Transverse colon (tissue), 4 donors: Measurements from ENCODE around the gene ANKS1A. TPM values are rescaled to one million over a fixed set of nuclear protein-coding genes. Genes with fewer than 3 reads are reported as not detected.
A peak's percentile ranks its signal among the peaks of the same experiment; 100 is the strongest.

Experiments used
- DNase-seq: peaks from one replicate; pipeline ENCODE4 v3.0.0-alpha.2; 2019
- H3K27ac ChIP-seq, 4 donors: fragments of 200-600 bp; sonication (generic); 2 replicates each; pipeline ENCODE4 v1.5.1; 2016 to 2018; ENCODE audit warnings: inconsistent platforms in 4 of 4
- H3K27me3 ChIP-seq: fragments of 200-600 bp; sonication (generic); 2 replicates; pipeline ENCODE4 v1.5.1; 2017; ENCODE audit warnings: inconsistent platforms
- H3K36me3 ChIP-seq, 4 donors: fragments of 200-600 bp; sonication (generic); 2 replicates each; pipeline ENCODE4 v1.5.1; 2017 to 2019; ENCODE audit warnings: inconsistent platforms in 4 of 4
- H3K4me1 ChIP-seq, 4 donors: fragments of 200-600 bp; sonication (generic); 2 replicates each; pipeline ENCODE4 v1.5.1; 2017 to 2020; ENCODE audit warnings: inconsistent platforms in 4 of 4
- H3K4me3 ChIP-seq, 4 donors: fragments of 200-600 bp; sonication (generic); 1 replicate in 1 of 4; 2 replicates in 3 of 4; pipeline versions ENCODE4 v1.5.1 to v1.6.1; 2017 to 2019; ENCODE audit warnings: inconsistent platforms in 4 of 4
- H3K9me3 ChIP-seq, 2 donors: fragments of 200-600 bp; sonication (generic); 2 replicates each; pipeline ENCODE4 v1.5.1; 2017 to 2019; ENCODE audit warnings: inconsistent platforms in 2 of 2
- EP300 ChIP-seq: sonication (generic); formaldehyde crosslinking; IDR thresholded peaks from one replicate; pipeline ENCODE4 v1.6.1; 2017; ENCODE audit warnings: antibody characterized with exemption, low read depth
- POLR2A ChIP-seq: fragments of 450-650 bp; IDR thresholded peaks from one replicate; pipeline ENCODE4 v1.6.1; 2016; ENCODE audit warnings: antibody characterized with exemption, mild to moderate bottlenecking, moderate library complexity
- POLR2AphosphoS5 ChIP-seq, 3 donors: sonication (generic); formaldehyde crosslinking; IDR thresholded peaks; one replicate each; pipeline ENCODE4 v1.6.1; 2016; ENCODE audit warnings: antibody characterized with exemption in 3 of 3
- WGBS, 2 donors: methylation state at CpG; one replicate each; pipeline ENCODE4 v1.1.5; 2018; ENCODE audit warnings: low coverage in 1 of 2; 5-methylcytosine and 5-hydroxymethylcytosine counted together
- in situ Hi-C, 4 donors: fragments of 200-750 bp; cut with MboI; loops; one replicate each; pipeline versions ENCODE4 v1.15.0 to v1.15.1; 2017; ENCODE audit warnings: low sequenced_read_pairs in 3 of 4, low pct_ligation_motif_present in 1 of 4, low pct_unique_long_range_greater_than_20kb in 1 of 4
- intact Hi-C: fragments of 100-400 bp; cut with DNase I; formaldehyde crosslinking; loops from one replicate; pipeline ENCODE4 v1.15.1; 2023; ENCODE audit warnings: low total_unique reads
- total RNA-seq, 4 donors: library from RNA; depleted of rRNA; stranded (reverse); fragments of >200 nt; gene quantifications; one replicate each; pipeline ENCODE4 v1.1.0, GENCODE V29; 2016
- TF ChIP-seq, protein P1 (sequence below), 5 experiments: fragments of 200-600 bp in 3 of 5; fragments of 450-650 bp in 2 of 5; sonication (generic) in 3 of 5; IDR thresholded peaks; 1 replicate in 2 of 5; 2 replicates in 3 of 5; pipeline ENCODE4 v1.5.1; 2016 to 2017; ENCODE audit warnings: antibody characterized with exemption in 5 of 5, inconsistent platforms in 3 of 5, mild to moderate bottlenecking in 2 of 5, moderate library complexity in 1 of 5

ANKS1A gene
- total RNA-seq, 4 donors from 2014 or later, result 37.5 to 44.0 (median 38.9) TPM

DNA sequence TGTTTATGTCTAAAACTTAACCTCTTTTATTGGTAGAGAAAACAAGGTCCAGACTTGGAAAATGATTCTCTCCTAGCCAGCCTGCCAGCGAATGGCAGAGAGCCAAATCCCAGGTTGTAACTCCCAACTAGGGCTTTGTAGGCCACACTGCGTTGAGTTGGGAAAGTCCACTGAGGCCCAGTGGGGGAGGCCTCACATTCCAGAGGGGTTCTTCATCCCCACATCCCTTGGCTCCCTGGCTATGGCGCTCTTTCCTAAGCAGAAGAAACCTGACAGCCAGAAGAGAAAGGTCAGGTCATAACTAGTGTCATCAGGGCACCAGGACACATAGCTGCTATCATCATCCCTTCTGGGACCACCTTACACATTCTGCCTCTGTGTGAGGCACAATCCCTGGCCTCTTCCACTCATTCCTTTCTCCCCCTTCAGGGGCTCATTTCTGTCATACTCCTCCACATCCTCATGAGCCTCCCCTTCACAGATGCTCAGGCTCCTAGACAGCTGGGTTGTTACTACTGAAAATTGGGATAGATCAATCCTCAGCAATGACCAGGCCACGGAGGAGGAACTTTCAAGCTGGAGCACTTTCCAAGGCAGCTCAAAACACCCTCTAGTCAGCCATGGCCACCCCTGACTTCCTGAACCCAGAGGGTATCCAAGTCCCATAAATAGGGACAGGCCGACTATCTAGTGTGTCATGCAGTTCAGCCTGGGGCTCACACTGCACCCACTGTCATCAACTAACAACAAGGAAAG lies 203.5 kb downstream of the ANKS1A start:
- in situ Hi-C loops, result no loop called here

DNA sequence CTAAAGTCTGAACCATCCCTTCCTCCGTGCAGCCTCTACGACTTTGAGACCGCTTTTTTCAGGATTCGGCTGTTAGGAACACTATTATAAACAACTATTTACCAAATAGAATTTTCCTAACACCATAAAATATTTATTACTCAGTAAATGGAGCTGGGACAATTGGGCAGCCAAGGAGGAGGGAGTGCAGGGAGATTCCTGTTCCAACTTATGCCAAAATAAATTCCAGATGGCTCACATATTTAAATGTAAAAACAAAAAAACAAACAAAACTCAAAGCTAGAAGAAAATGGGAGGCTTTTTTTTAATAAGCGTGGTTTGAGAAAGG lies 204.0 kb downstream of the ANKS1A start:
- no peak for DNase-seq
- H3K27ac ChIP-seq, result peak overlapping the region; percentile 28 to 71 (median 60)
- in situ Hi-C loops (no loop called here), intact Hi-C loops (no loop called here)
- 60 to 84% methylated on average over 5 of the region's 5 CpGs for WGBS, 2 donors
- no peaks in the 10 kb centered on the region for H3K27me3 ChIP-seq
- no peaks in the 10 kb centered on the region for H3K9me3 ChIP-seq
- H3K4me3 ChIP-seq, result no peak overlapping the region
- H3K36me3 ChIP-seq, result peaks cover 0 to 11% (median 0%) of the 10 kb centered on the region in 4 donors
- TF ChIP-seq POLR2AphosphoS5 (IDR thresholded peaks at IDR 0.05) (no peak), POLR2A (no peak), EP300 (no peak)
- TF ChIP-seq, protein P1, sequence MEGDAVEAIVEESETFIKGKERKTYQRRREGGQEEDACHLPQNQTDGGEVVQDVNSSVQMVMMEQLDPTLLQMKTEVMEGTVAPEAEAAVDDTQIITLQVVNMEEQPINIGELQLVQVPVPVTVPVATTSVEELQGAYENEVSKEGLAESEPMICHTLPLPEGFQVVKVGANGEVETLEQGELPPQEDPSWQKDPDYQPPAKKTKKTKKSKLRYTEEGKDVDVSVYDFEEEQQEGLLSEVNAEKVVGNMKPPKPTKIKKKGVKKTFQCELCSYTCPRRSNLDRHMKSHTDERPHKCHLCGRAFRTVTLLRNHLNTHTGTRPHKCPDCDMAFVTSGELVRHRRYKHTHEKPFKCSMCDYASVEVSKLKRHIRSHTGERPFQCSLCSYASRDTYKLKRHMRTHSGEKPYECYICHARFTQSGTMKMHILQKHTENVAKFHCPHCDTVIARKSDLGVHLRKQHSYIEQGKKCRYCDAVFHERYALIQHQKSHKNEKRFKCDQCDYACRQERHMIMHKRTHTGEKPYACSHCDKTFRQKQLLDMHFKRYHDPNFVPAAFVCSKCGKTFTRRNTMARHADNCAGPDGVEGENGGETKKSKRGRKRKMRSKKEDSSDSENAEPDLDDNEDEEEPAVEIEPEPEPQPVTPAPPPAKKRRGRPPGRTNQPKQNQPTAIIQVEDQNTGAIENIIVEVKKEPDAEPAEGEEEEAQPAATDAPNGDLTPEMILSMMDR (IDR thresholded peaks at IDR 0.05), result no peak
- H3K4me1 ChIP-seq, result peaks cover 0 to 48% (median 20%) of the 10 kb centered on the region in 4 donors

More for the DNA sequence above, 203.5 kb downstream of the ANKS1A start:
- peaks cover 0 to 48% (median 20%) of the 10 kb centered on the region in 4 donors for H3K4me1 ChIP-seq
- peaks cover 0 to 14% (median 2%) of the 10 kb centered on the region in 4 donors for H3K36me3 ChIP-seq
- peak; percentile 31 for DNase-seq
- H3K27ac ChIP-seq, result peak overlapping the region; percentile 28 to 71 (median 60)
- WGBS, 2 donors, result 71% methylated on average over 5 of the region's 5 CpGs; no CpG with 5 or more reads in 1 of the 2 donors
- no peaks in the 10 kb centered on the region for H3K27me3 ChIP-seq
- H3K4me3 ChIP-seq, result no peak overlapping the region
- H3K9me3 ChIP-seq, result no peaks in the 10 kb centered on the region
- TF ChIP-seq, protein P1 (IDR thresholded peaks at IDR 0.05), result no peak
- TF ChIP-seq POLR2A (no peak), EP300 (no peak), POLR2AphosphoS5 (IDR thresholded peaks at IDR 0.05) (no peak)
- intact Hi-C loops, result no loop called here

DNA sequence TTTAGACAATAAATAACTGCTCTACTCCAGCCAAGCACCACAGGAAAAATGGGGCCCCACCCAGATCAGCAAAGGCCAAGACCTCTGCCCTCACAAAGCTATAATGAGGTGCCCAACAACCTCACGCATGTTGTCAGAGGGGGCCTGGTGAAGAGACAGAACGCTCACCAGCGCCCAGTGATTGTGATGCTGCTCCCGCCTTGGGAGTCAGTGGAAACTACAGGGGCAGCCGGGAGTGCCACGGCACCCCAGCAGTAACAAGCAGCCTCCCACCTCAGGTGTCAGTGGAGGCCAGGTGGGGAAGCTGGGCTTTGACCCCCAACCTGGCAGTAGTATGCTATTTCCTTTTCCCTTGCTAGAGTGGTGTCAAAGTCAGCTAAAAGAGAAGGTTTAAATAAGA lies 204.7 kb downstream of the ANKS1A start:
- H3K36me3 ChIP-seq, result peaks cover 0 to 5% (median 0%) of the 10 kb centered on the region in 4 donors
- H3K27ac ChIP-seq, result no peak overlapping the region
- no peaks in the 10 kb centered on the region for H3K27me3 ChIP-seq
- 91% methylated on average over 6 of the region's 6 CpGs; no CpG with 5 or more reads in 1 of the 2 donors for WGBS, 2 donors
- no peak overlapping the region for H3K4me3 ChIP-seq
- DNase-seq, result no peak
- intact Hi-C loops, result no loop called here
- H3K4me1 ChIP-seq, result peaks cover 0 to 48% (median 18%) of the 10 kb centered on the region in 4 donors
- TF ChIP-seq POLR2A, result no peak
- H3K9me3 ChIP-seq, result no peaks in the 10 kb centered on the region
- in situ Hi-C loops, result no loop called here

DNA sequence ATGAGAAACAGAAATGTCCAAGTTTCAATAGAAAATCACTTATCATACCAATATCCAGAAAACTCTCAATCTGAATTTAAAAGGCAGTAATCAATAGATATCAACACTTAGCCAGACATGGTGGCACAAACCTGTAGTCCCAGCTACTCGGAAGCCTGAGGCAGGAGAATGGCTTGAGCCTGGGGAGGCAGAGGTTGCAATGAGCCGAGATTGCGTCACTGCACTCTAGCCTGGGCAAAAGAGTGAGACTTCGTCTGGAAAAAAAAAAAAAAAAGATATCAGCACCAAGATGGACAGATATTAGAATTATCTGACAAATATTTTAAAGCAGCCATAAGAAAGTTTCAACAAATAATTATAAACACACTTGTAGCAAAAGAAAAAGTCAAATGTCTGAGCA lies 205.1 kb downstream of the ANKS1A start:
- Histone ChIP-seq H3K4me3 (no peak overlapping the region), H3K27ac (no peak overlapping the region), H3K4me1 (peaks cover 0 to 48% (median 17%) of the 10 kb centered on the region in 4 donors), H3K36me3 (peaks cover 0 to under 1% (median 0%) of the 10 kb centered on the region in 4 donors), H3K27me3 (no peaks in the 10 kb centered on the region), H3K9me3 (no peaks in the 10 kb centered on the region)
- TF ChIP-seq EP300 (no peak), POLR2A (no peak), POLR2AphosphoS5 (IDR thresholded peaks at IDR 0.05) (no peak)
- in situ Hi-C loops, result no loop called here
- 77 to 92% methylated on average over 4 of the region's 4 CpGs for WGBS, 2 donors
- no peak for DNase-seq
- intact Hi-C loops, result no loop called here

DNA sequence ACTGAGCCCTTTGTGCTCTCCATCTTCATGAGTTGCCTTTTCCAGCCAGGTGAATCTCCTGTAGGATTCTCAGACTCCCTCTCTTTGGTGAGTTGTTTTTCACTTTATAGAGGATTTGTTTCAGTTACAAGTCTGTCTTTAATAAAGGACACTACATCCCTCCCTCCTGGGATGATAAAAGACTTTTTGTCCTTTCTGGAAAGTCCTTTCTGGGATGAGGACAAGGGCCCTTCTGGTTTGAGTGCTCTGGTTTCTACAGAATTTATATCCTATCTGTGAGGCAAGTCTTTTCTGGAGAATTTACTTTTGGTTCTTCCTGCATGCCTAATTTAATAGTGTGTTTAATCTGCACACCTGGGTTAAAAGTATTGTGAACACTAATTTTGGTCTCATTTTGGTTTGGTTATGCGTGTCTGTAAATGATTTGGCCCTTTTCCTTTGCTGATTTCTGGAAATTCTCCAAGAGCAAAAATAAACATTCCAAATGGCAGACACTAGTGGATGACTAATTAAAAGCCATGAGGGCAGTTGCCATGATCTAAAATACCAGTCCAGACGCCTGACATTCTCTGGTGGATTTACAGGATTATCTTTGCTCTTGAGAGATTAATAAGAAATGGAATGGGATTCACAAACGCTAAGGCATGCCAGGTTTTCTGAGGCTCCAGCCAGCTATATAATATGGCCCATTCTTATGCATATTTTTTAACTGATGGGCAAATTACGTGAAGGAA lies 207.2 kb downstream of the ANKS1A start:
- H3K36me3 ChIP-seq, result no peaks in the 10 kb centered on the region
- H3K9me3 ChIP-seq, result no peaks in the 10 kb centered on the region
- H3K27me3 ChIP-seq, result no peaks in the 10 kb centered on the region
- H3K27ac ChIP-seq, result peak overlapping the region; percentile 17 to 47 (median 34)
- intact Hi-C loops, result no loop called here
- no peak overlapping the region for H3K4me3 ChIP-seq
- in situ Hi-C loops, result no loop called here
- peaks cover 0 to 34% (median 14%) of the 10 kb centered on the region in 4 donors for H3K4me1 ChIP-seq
- TF ChIP-seq EP300 (no peak), POLR2AphosphoS5 (IDR thresholded peaks at IDR 0.05) (no peak)
- WGBS, 2 donors, result 39 to 40% methylated on average over 4 of the region's 4 CpGs
- DNase-seq, result no peak
